Ramos (cell line): ENCODE measurements around the gene KCNK7.
"Not testable (repeated sequence)": the region's sequence is repeated elsewhere in the genome, so short reads cannot be mapped to it uniquely, and the experiment has no call there.

Experiments used
- in situ Hi-C: fragments of 300-500 bp; cut with MboI; formaldehyde crosslinking; loops from one replicate; pipeline ENCODE4 v1.14.3; 2022; ENCODE audit warnings: low sequenced_read_pairs; ENCODE audit not compliant: unreplicated experiment

Gene KCNK7

GRCh38 chr11:65595543-65596281 is at the start of gene KCNK7:
TSS of gene KCNK7 (minus strand) at chr11:65595800. CDS start at chr11:65595772, 28 bp downstream.
- in situ Hi-C loops = no loop called here

- in situ Hi-C loops = no loop called here
Observed at GRCh38 chr11:65644837-65645236, 49.2 kb upstream of the KCNK7 start.

GRCh38 chr11:65643971-65644370 is 48.4 kb upstream of the KCNK7 start:
- in situ Hi-C loops = no loop called here

- in situ Hi-C loops = no loop called here
Observed at GRCh38 chr11:65642014-65642671, 46.5 kb upstream of the KCNK7 start.

- in situ Hi-C loops = no loop called here
Observed at GRCh38 chr11:65641297-65642013, 45.9 kb upstream of the KCNK7 start.

GRCh38 chr11:65640483-65641296 is 45.1 kb upstream of the KCNK7 start:
- in situ Hi-C loops = no loop called here

- in situ Hi-C loops = no loop called here
Observed at GRCh38 chr11:65639623-65640482, 44.3 kb upstream of the KCNK7 start.

- in situ Hi-C loops = not testable (repeated sequence)
Observed at GRCh38 chr11:65639228-65639597, 43.6 kb upstream of the KCNK7 start.

GRCh38 chr11:65637794-65638419 is 42.3 kb upstream of the KCNK7 start, which contains the start of gene SIPA1:
TSS of gene SIPA1 (plus strand) at chr11:65638101. CDS start at chr11:65640922, 2,821 bp downstream.
- in situ Hi-C loops = no loop called here

GRCh38 chr11:65637032-65637557 is 41.5 kb upstream of the KCNK7 start:
- in situ Hi-C loops = no loop called here

GRCh38 chr11:65636108-65637031 is 40.8 kb upstream of the KCNK7 start:
- in situ Hi-C loops = no loop called here

- in situ Hi-C loops = no loop called here
Observed at GRCh38 chr11:65634905-65635731, 39.5 kb upstream of the KCNK7 start.

GRCh38 chr11:65634440-65634839 is 38.8 kb upstream of the KCNK7 start:
- in situ Hi-C loops = no loop called here

- in situ Hi-C loops = no loop called here
Observed at GRCh38 chr11:65634109-65634436, 38.5 kb upstream of the KCNK7 start.

- in situ Hi-C loops = no loop called here
Observed at GRCh38 chr11:65633390-65634108, 37.9 kb upstream of the KCNK7 start.

GRCh38 chr11:65630215-65630614 is 34.6 kb upstream of the KCNK7 start:
- in situ Hi-C loops = no loop called here
